Tracheal epithelial cell (primary cell): Measurements from ENCODE around the gene PPP2R3B. TPM values are rescaled to one million over a fixed set of nuclear protein-coding genes. Genes with fewer than 3 reads are reported as not detected.

Experiments
- total RNA-seq: library from RNA; depleted of rRNA; stranded (reverse); fragments of >200 nt; gene quantifications from 2 replicates; pipeline ENCODE4 v1.2.1, GENCODE V29; 2014

Gene PPP2R3B, protein sequence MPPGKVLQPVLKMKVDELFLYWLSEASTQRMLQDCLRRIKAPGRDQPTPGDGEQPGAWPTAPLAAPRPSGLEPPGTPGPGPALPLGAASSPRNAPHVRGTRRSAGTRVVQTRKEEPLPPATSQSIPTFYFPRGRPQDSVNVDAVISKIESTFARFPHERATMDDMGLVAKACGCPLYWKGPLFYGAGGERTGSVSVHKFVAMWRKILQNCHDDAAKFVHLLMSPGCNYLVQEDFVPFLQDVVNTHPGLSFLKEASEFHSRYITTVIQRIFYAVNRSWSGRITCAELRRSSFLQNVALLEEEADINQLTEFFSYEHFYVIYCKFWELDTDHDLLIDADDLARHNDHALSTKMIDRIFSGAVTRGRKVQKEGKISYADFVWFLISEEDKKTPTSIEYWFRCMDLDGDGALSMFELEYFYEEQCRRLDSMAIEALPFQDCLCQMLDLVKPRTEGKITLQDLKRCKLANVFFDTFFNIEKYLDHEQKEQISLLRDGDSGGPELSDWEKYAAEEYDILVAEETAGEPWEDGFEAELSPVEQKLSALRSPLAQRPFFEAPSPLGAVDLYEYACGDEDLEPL
- 9.4 and 11.8 TPM in 2 replicates for total RNA-seq

GRCh38 chrX:386768-387575, at the start of gene PPP2R3B:
TSS of gene PPP2R3B (minus strand) at chrX:386907. CDS start at chrX:386691, 216 bp downstream.

GRCh38 chrX:318739-319578, 67.7 kb downstream of the PPP2R3B start, which contains the start of gene GTPBP6:
TSS of gene GTPBP6 (minus strand) at chrX:318796. CDS start at chrX:318787, 9 bp downstream.

Other genes with a start within 250 kb of the PPP2R3B start
- gene PLCXD1, start 105.5 kb downstream of the PPP2R3B start, total RNA-seq: 10.4 and 10.6 TPM in 2 replicates
- gene GTPBP6, start 68.1 kb downstream of the PPP2R3B start, total RNA-seq: 33.5 and 41.2 TPM in 2 replicates
- under 0.01 TPM in 1 of 2 replicates, not detected in the other for gene SHOX, start 243.9 kb upstream of the PPP2R3B start, total RNA-seq